Stimulated activated CD4-positive, alpha-beta T cell treated with anti-CD3 and anti-CD28 coated beads, Interleukin-15, amount 100 ng/mL, for 48 hours (primary cell): Measurements from ENCODE around the gene SHC3.

Source experiments
- DNase-seq, 2 donors: peaks; one replicate each; pipeline ENCODE4 v3.0.0-alpha.2; 2020; ENCODE audit warnings: low read depth in 2 of 2

The SHC3 gene

GRCh38 chr9:89024727-89025126, 153.9 kb downstream of the SHC3 start:
- no peak for DNase-seq

DNA sequence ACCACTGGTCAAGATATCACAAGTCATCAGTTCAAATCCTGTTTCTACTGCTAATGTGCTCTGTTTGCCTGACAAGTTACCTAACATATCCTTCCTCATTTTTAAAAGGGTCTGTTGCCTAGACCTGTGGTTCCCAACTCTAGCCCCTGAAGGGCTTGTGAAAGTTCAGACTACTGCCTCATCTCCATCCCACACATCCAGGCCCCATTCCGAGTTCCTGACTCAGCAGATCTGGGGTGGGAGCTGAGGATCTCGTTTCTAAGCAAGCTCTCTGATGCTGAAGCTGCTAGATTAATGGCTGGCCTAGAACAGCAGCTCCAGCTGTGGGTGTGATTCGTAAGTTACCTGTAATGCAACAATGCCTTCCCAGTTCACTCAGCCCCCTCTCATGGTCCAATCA, 154.9 kb downstream of the SHC3 start:
- DNase-seq: no peak

DNA sequence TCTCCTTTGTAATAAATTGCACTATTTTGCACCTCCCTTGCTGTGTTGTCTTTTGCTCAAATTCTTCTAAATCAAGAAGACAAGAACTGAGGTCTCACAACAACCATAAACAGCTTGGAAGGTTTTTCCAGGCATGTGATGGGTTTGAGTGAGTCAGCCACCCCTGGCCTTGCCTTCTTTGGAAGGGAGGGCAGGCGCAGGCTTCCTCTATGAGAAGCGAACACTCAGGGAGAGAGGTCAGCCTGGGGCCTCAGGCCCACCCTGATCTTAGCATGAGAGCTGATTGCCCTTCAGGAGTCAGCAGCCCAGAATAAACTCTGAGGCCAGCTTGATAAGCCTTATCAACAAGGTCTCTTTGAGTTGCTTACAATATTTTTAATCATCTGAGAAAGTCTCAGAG, 155.7 kb downstream of the SHC3 start:
- no peak for DNase-seq

GRCh38 chr9:89022001-89022759, 156.4 kb downstream of the SHC3 start:
- DNase-seq: no peak

- DNase-seq: no peak
These were observed 157.3 kb downstream of the SHC3 start for GRCh38 chr9:89021154-89021803.

- no peak for DNase-seq
These were observed 157.9 kb downstream of the SHC3 start for GRCh38 chr9:89020754-89021153.

- DNase-seq: no peak
These were observed 163.3 kb downstream of the SHC3 start for GRCh38 chr9:89015336-89015735.

- DNase-seq: no peak
These were observed 164.5 kb downstream of the SHC3 start for GRCh38 chr9:89014153-89014552.

GRCh38 chr9:89013660-89014059, 165.0 kb downstream of the SHC3 start:
- DNase-seq: no peak

DNA sequence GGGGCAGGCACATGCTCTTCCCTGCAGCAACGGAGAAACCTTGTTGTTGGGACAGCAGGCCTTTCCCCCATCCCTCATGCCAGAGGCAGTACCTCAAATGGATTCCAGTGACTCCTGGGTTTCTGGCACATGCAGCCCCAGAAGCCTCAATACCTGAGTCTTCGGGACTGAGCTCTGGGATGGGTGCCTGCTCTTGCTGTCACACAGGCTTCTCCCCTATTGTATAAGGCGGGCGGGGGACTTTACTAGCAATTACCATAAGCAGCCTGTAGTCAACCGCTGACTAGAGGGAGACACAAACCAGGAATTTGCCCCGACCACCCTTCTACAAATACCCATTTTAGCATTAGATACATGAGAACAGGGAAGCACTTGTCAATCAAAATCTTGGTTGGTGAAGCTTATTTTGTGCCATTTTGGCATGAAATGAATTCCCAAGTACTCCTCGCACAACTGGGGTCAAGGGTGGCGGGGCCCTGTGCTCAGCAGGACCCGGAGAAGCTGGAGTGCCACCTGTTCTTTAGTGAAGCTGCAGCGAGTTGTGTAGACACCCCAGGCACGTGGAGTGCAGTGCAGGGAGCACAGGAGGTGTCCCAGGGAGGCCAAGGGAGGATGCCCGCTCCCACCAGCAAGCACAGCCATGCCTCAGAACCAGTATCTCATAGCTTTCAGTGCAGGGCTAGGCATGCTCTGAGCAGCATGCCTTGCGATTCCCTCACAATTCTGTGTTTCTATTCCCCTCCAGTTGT, 166.2 kb downstream of the SHC3 start:
- DNase-seq: no peak

DNA sequence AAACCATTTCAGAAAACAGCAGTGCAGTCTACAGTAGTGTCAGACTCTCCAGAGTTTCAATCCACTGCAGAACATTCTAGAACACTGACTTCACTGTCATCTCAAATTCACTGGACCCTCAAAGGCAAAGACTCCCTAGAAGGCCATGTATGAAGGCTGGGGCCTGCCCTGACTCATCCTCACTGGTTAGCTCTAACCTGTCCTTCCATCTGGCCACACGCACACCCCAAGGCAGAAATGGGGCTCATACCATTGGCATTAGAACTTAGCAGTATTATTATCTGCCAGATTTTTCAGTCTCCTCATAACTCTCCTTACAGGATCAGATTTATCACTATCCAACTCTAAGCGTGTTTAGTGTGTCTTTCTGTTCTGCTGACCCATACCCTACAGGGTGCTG, 166.9 kb downstream of the SHC3 start:
- no peak for DNase-seq

DNA sequence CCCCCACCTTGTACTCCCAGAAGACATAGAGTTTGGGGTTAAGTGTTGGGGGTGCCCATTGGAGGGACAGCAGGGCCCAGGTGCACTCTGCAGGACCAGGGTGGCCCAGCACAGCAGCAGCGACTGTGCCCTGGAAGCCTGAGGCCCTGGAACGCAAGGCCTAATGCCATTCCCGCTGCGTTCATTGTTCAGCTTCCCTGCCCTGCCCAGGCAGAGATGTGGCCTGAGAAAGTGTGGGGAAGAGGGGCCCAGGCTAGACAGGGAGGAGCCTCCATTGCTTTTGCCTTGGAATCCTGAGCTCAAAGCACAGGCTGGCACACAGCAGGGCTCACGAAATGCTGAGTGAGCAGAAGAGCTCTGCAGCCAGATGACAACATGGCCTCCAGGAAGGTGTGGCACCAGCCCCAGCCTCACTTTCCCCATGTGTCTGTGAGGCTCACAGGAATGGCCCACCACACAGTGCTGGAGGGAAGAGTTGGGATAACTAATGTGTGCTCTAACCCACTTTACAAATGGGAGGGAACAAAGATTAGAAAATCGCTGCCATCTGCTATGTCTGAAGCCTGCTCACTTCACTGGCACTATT, 168.0 kb downstream of the SHC3 start:
- no peak for DNase-seq

DNA sequence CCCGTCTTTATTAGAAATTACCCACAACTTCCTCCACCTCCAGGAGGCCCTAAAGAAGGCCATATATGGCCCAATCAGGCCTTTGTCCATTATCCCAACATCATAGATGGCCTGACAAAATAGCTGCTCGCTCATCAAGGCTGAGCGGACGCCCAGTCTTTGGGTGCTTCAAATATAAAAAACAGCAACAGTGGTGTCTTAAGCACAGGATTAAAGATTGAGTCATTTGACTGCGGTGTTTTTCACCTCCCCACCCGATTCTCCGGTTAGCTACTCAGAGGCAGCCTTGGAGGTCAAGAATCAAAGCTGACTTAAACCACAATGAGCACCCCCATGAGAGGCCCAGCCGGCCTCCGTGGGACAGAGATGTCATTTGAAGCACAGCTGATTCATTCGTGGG, 168.6 kb downstream of the SHC3 start:
- no peak for DNase-seq

- no peak for DNase-seq
These were observed 169.1 kb downstream of the SHC3 start for GRCh38 chr9:89009546-89009840.

- DNase-seq: no peak
These were observed 169.7 kb downstream of the SHC3 start for GRCh38 chr9:89008744-89009545.

- DNase-seq: no peak
These were observed 170.4 kb downstream of the SHC3 start for GRCh38 chr9:89008055-89008743.

DNA sequence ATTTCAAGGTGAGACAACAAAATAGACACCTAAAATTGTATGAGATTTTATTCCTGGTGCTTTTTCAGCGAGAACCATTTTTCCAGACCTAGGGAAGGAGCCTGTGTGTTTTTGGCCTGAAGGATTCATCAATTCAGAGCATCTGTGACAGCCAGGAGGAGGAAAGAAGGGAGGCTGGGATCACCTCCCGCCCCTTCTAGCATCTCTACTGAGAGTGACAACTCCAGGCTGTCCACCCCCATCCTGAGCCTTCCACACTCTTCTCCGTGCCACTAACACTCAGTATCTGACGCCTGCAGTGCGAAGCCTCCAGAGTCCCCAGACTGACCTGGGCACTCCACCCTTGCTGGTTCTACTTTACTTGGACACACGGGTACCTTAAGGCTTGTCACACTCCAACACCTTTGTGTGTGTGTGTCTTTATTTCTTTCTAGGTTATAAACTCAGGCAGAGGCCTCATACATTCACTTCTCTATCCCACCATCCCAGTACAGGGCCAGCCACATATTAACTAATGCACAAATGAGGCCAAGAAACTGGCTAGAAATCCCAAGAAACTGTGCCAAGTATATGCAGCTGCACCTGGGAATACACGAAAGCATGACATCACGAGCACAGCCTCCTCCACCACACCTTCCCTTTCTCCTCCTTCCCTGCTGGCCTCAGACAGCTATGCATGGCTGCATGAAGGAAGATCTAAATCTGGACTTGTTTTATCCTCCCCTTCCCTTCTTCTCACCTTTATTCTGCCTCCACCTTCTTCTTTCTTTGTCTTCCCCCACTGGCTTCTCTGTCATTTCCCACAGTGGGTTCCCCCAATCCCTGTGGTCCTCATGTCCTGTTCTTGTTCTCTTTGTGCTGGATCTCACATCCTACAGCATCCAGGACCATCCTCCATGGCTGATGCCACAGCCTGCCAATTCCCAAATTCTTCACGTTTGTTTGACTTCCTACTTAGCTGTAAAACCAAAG, 171.3 kb downstream of the SHC3 start:
- DNase-seq: no peak

- DNase-seq: no peak
These were observed 172.4 kb downstream of the SHC3 start for GRCh38 chr9:89006267-89006666.

- DNase-seq: no peak
These were observed 173.3 kb downstream of the SHC3 start for GRCh38 chr9:89005323-89005722.

DNA sequence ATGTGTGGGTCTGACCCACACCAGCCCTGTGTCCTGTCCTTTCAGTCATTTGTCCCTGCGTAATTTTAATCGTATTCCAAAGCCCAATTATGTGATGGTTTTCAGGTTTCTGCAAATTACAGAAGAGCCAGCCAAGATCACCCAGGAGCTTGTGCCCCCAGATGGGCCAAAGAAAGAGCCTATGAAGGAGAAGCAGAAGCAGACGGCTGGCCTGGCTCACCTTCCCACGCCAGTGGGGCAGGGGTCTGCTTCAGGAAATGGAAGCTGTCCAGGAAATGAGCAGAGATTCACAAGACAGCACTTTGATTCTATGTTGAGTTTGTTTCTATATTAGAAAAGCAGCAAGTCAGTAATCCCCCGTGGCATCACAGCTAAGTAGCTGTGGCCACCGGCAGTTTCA, 175.6 kb downstream of the SHC3 start:
- no peak for DNase-seq
